GM18519 (cell line): ENCODE results near the gene CISD1.

Experiments used
- ATAC-seq: cut with Tn5 transposase; IDR thresholded peaks from one replicate; pipeline ENCODE4 v1.9.1; 2021; ENCODE audit warnings: mild to moderate bottlenecking, moderate library complexity; ENCODE audit not compliant: unreplicated experiment, low FRiP score

The CISD1 gene

GRCh38 chr10:58304099-58304633, 35.2 kb downstream of the CISD1 start:
- no peak for ATAC-seq

GRCh38 chr10:58305821-58306220, 36.9 kb downstream of the CISD1 start:
- no peak for ATAC-seq

GRCh38 chr10:58307676-58308075, 38.7 kb downstream of the CISD1 start:
- ATAC-seq = no peak

GRCh38 chr10:58311026-58311425, 42.1 kb downstream of the CISD1 start:
- no peak for ATAC-seq

GRCh38 chr10:58316874-58317273, 47.9 kb downstream of the CISD1 start:
- ATAC-seq = no peak

- no peak for ATAC-seq
Observed at GRCh38 chr10:58318346-58318745, 49.4 kb downstream of the CISD1 start.

GRCh38 chr10:58319599-58319998, 50.6 kb downstream of the CISD1 start:
- ATAC-seq = no peak

GRCh38 chr10:58320351-58321049, 51.5 kb downstream of the CISD1 start:
- no peak for ATAC-seq

GRCh38 chr10:58322072-58322834, 53.3 kb downstream of the CISD1 start:
- ATAC-seq = peak; percentile 81

GRCh38 chr10:58322835-58323209, 53.9 kb downstream of the CISD1 start:
- no peak for ATAC-seq

- no peak for ATAC-seq
Observed at GRCh38 chr10:58326967-58327381, 58.0 kb downstream of the CISD1 start.

GRCh38 chr10:58328233-58328632, 59.3 kb downstream of the CISD1 start:
- no peak for ATAC-seq

GRCh38 chr10:58330431-58330830, 61.5 kb downstream of the CISD1 start:
- ATAC-seq = no peak

GRCh38 chr10:58331646-58332045, 62.7 kb downstream of the CISD1 start:
- ATAC-seq = no peak

- peak; percentile 89 for ATAC-seq
Observed at GRCh38 chr10:58334817-58335305, 65.9 kb downstream of the CISD1 start, which contains the start of gene UBE2D1. Gene UBE2D1 (plus strand): TSS chr10:58335006. CDS start chr10:58335202, 196 bp downstream.

- ATAC-seq = peak; percentile 20
Observed at GRCh38 chr10:58335306-58336005, 66.5 kb downstream of the CISD1 start.

- ATAC-seq = no peak
Observed at GRCh38 chr10:58336242-58336641, 67.3 kb downstream of the CISD1 start.
